ENCODE data around the gene EOLA1.
"Not testable (repeated sequence)": the region's sequence is repeated elsewhere in the genome, so short reads cannot be mapped to it uniquely, and the experiment has no call there.

Gene EOLA1

GRCh38 chrX:149541521-149542047 is 772 bp downstream of the EOLA1 start:
- DNase-seq (ENCODE audit: low read depth in 2 of 3, low spot score in 1 of 3) = no peak

GRCh38 chrX:149545545-149546543 is 5.0 kb downstream of the EOLA1 start:
- DNase-seq (ENCODE audit: low read depth in 2 of 3, low spot score in 1 of 3) = not testable (repeated sequence)

- not testable (repeated sequence) for DNase-seq (ENCODE audit: low read depth in 2 of 3, low spot score in 1 of 3)
Measured at GRCh38 chrX:149546962-149547361, 6.2 kb downstream of the EOLA1 start.

GRCh38 chrX:149547782-149548181 is 7.0 kb downstream of the EOLA1 start:
- DNase-seq (ENCODE audit: low read depth in 2 of 3, low spot score in 1 of 3) = not testable (repeated sequence)

GRCh38 chrX:149549701-149550100 is 8.9 kb downstream of the EOLA1 start, which contains the start of gene HSFX3:
Gene HSFX3, minus strand, starts transcription at chrX:149549924. Its CDS starts 72 bp downstream, at chrX:149549852.
- DNase-seq (ENCODE audit: low read depth in 2 of 3, low spot score in 1 of 3) = not testable (repeated sequence)

- not testable (repeated sequence) for DNase-seq (ENCODE audit: low read depth in 2 of 3, low spot score in 1 of 3)
Measured at GRCh38 chrX:149550454-149550853, 9.6 kb downstream of the EOLA1 start.

- not testable (repeated sequence) for DNase-seq (ENCODE audit: low read depth in 2 of 3, low spot score in 1 of 3)
Measured at GRCh38 chrX:149551245-149551938, 10.6 kb downstream of the EOLA1 start.

GRCh38 chrX:149551939-149552248 is 11.1 kb downstream of the EOLA1 start:
- not testable (repeated sequence) for DNase-seq (ENCODE audit: low read depth in 2 of 3, low spot score in 1 of 3)

- DNase-seq (ENCODE audit: low read depth in 2 of 3, low spot score in 1 of 3) = not testable (repeated sequence)
Measured at GRCh38 chrX:149555251-149555650, 14.4 kb downstream of the EOLA1 start.

- no peak for DNase-seq (ENCODE audit: low read depth in 2 of 3, low spot score in 1 of 3)
Measured at GRCh38 chrX:149563359-149563758, 22.5 kb downstream of the EOLA1 start.

- no peak for DNase-seq (ENCODE audit: low read depth in 2 of 3, low spot score in 1 of 3)
Measured at GRCh38 chrX:149567621-149568417, 27.0 kb downstream of the EOLA1 start.

GRCh38 chrX:149568701-149569296 is 28.0 kb downstream of the EOLA1 start:
- no peak for DNase-seq (ENCODE audit: low read depth in 2 of 3, low spot score in 1 of 3)

- no peak for DNase-seq (ENCODE audit: low read depth in 2 of 3, low spot score in 1 of 3)
Measured at GRCh38 chrX:149569770-149570169, 29.0 kb downstream of the EOLA1 start.

- no peak for DNase-seq (ENCODE audit: low read depth in 2 of 3, low spot score in 1 of 3)
Measured at GRCh38 chrX:149570668-149571067, 29.9 kb downstream of the EOLA1 start.

- DNase-seq (ENCODE audit: low read depth in 2 of 3, low spot score in 1 of 3) = no peak
Measured at GRCh38 chrX:149571770-149572169, 31.0 kb downstream of the EOLA1 start.

GRCh38 chrX:149572743-149573142 is 31.9 kb downstream of the EOLA1 start:
- no peak for DNase-seq (ENCODE audit: low read depth in 2 of 3, low spot score in 1 of 3)

- DNase-seq (ENCODE audit: low read depth in 2 of 3, low spot score in 1 of 3) = not testable (repeated sequence)
Measured at GRCh38 chrX:149573456-149573855, 32.6 kb downstream of the EOLA1 start.

- not testable (repeated sequence) for DNase-seq (ENCODE audit: low read depth in 2 of 3, low spot score in 1 of 3)
Measured at GRCh38 chrX:149585631-149586030, 44.8 kb downstream of the EOLA1 start.

- DNase-seq (ENCODE audit: low read depth in 2 of 3, low spot score in 1 of 3) = not testable (repeated sequence)
Measured at GRCh38 chrX:149587359-149587758, 46.5 kb downstream of the EOLA1 start, which contains the start of gene MAGEA9B. Gene MAGEA9B, minus strand, starts transcription at chrX:149587459. Its CDS starts 4,280 bp downstream, at chrX:149583179.

GRCh38 chrX:149590993-149591392 is 50.2 kb downstream of the EOLA1 start:
- DNase-seq (ENCODE audit: low read depth in 2 of 3, low spot score in 1 of 3) = not testable (repeated sequence)

Measured in stimulated activated CD4-positive, alpha-beta T cell treated with anti-CD3 and anti-CD28 coated beads, Interleukin-12 subunit alpha, Interleukin-12 subunit beta, amount 100 ng/mL, for 48 hours (primary cell).